Hepatocyte (in vitro differentiated cells): ENCODE measurements around the gene VPS26C. TPM values are rescaled to one million over a fixed set of nuclear protein-coding genes. Genes with fewer than 3 reads are reported as not detected.
A peak's percentile ranks its signal among the peaks of the same experiment; 100 is the strongest.
"Not testable (repeated sequence)": the region's sequence is repeated elsewhere in the genome, so short reads cannot be mapped to it uniquely, and the experiment has no call there.

Experiments used
- DNase-seq: peaks from one replicate; pipeline ENCODE4 v3.0.0-alpha.2; 2016; ENCODE audit warnings: low spot score
- H2AFZ ChIP-seq: fragments of 200-600 bp; sonication (generic); 2 replicates; pipeline ENCODE4 v1.6.0; 2016; ENCODE audit warnings: antibody characterized with exemption, mild to moderate bottlenecking
- H3K27ac ChIP-seq: fragments of 200-600 bp; sonication (generic); 2 replicates; pipeline ENCODE4 v1.5.1; 2016; ENCODE audit warnings: mild to moderate bottlenecking
- H3K27me3 ChIP-seq: fragments of 200-600 bp; sonication (generic); 2 replicates; pipeline ENCODE4 v1.6.1; 2016
- H3K36me3 ChIP-seq: fragments of 200-600 bp; sonication (generic); replicated peaks from 2 replicates; pipeline ENCODE4 v1.5.1; 2016; ENCODE audit warnings: low read depth; ENCODE audit not compliant: insufficient read depth
- H3K4me1 ChIP-seq: fragments of 200-600 bp; sonication (generic); 2 replicates; pipeline ENCODE4 v1.5.1; 2016; ENCODE audit warnings: mild to moderate bottlenecking, moderate library complexity; ENCODE audit not compliant: insufficient read depth
- H3K4me2 ChIP-seq: fragments of 200-600 bp; sonication (generic); 2 replicates; pipeline ENCODE4 v1.6.0; 2016
- H3K4me3 ChIP-seq: fragments of 200-600 bp; sonication (generic); 2 replicates; pipeline ENCODE4 v1.5.1; 2016; ENCODE audit warnings: mild to moderate bottlenecking
- H3K79me2 ChIP-seq: fragments of 200-600 bp; sonication (generic); 2 replicates; pipeline ENCODE4 v1.6.0; 2017; ENCODE audit warnings: mild to moderate bottlenecking
- H3K9me2 ChIP-seq: fragments of 200-600 bp; sonication (generic); replicated peaks from 2 replicates; pipeline ENCODE4 v1.6.0; 2017; ENCODE audit warnings: mild to moderate bottlenecking; ENCODE audit not compliant: insufficient read depth
- H3K9me3 ChIP-seq: fragments of 200-600 bp; sonication (generic); 2 replicates; pipeline ENCODE4 v1.5.1; 2016; ENCODE audit warnings: low read depth, mild to moderate bottlenecking
- H4K20me1 ChIP-seq: fragments of 200-600 bp; sonication (generic); 2 replicates; pipeline ENCODE4 v1.6.0; 2016; ENCODE audit warnings: mild to moderate bottlenecking; ENCODE audit not compliant: insufficient read depth, poor library complexity, severe bottlenecking
- EZH2 ChIP-seq: fragments of 200-600 bp; sonication (generic); IDR thresholded peaks from 2 replicates; pipeline ENCODE4 v1.6.1; 2016; ENCODE audit warnings: antibody characterized with exemption, mild to moderate bottlenecking, borderline replicate concordance
- EZH2phosphoT487 ChIP-seq: fragments of 200-600 bp; sonication (generic); IDR thresholded peaks from one replicate; pipeline ENCODE4 v1.6.1; 2018; ENCODE audit warnings: antibody characterized with exemption, mild to moderate bottlenecking, low read depth, moderate library complexity; ENCODE audit not compliant: unreplicated experiment, severe bottlenecking
- WGBS: methylation state at CpG from one replicate; pipeline ENCODE4 v1.1.6; 2016; ENCODE audit warnings: low lambda C conversion rate; ENCODE audit errors: missing lambda C conversion rate; 5-methylcytosine and 5-hydroxymethylcytosine counted together
- polyA plus RNA-seq: library from polyadenylated mRNA; unstranded; fragments of >200 nt; fragmentation: Nextera tagmentation; extraction: Ambion mirVana; gene quantifications from 2 replicates; pipeline ENCODE4 v1.2.1, GENCODE V29; 2016
- total RNA-seq: library from RNA; depleted of rRNA; stranded (reverse); fragments of >200 nt; gene quantifications from 2 replicates; pipeline ENCODE4 v1.2.3, GENCODE V29; 2014
- TF ChIP-seq, protein P1 (sequence below): fragments of 200-600 bp; sonication (generic); IDR thresholded peaks from 2 replicates; pipeline ENCODE4 v1.5.1; 2016; ENCODE audit warnings: antibody characterized with exemption, mild to moderate bottlenecking; ENCODE audit not compliant: poor library complexity

Gene VPS26C
- total and polyA plus RNA-seq, 2 experiments from 2014 or later, result 43.7 to 74.5 TPM

DNA sequence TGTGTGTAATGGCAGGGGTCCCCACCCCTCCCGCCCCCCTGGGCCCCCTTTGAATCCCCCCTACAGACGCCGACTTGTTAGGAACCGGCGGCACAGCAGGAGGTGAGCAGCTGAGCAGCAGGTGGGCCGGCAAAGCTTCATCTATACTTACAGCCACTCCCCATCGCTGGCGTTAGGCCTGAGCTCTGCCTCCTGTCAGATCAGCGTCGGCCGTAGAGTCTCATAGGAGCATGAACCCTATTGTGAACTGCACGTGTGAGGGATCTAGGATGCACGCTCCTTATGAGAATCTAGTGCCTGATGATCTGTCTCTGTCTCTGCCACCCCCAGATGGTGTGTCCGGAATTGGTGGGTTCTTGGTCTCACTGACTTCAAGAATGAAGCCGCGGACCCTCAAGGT lies 14.9 kb upstream of the VPS26C start:
- Histone ChIP-seq H3K4me3 (no peak overlapping the region), H3K4me1 (no peaks in the 10 kb centered on the region), H3K9me3 (no peaks in the 10 kb centered on the region), H3K36me3 (no peaks in the 10 kb centered on the region), H3K9me2 (no peaks in the 10 kb centered on the region), H4K20me1 (no peaks in the 10 kb centered on the region), H3K79me2 (no peaks in the 10 kb centered on the region), H3K27ac (no peak overlapping the region), H3K4me2 (peak overlapping the region; percentile 59), H2AFZ (no peak overlapping the region), H3K27me3 (no peaks in the 10 kb centered on the region)
- WGBS, result 42% methylated on average over 16 of the region's 16 CpGs
- TF ChIP-seq, protein P1, sequence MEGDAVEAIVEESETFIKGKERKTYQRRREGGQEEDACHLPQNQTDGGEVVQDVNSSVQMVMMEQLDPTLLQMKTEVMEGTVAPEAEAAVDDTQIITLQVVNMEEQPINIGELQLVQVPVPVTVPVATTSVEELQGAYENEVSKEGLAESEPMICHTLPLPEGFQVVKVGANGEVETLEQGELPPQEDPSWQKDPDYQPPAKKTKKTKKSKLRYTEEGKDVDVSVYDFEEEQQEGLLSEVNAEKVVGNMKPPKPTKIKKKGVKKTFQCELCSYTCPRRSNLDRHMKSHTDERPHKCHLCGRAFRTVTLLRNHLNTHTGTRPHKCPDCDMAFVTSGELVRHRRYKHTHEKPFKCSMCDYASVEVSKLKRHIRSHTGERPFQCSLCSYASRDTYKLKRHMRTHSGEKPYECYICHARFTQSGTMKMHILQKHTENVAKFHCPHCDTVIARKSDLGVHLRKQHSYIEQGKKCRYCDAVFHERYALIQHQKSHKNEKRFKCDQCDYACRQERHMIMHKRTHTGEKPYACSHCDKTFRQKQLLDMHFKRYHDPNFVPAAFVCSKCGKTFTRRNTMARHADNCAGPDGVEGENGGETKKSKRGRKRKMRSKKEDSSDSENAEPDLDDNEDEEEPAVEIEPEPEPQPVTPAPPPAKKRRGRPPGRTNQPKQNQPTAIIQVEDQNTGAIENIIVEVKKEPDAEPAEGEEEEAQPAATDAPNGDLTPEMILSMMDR, result no peak
- TF ChIP-seq EZH2phosphoT487 (no peak), EZH2 (no peak)
- DNase-seq, result peak; percentile 19

DNA sequence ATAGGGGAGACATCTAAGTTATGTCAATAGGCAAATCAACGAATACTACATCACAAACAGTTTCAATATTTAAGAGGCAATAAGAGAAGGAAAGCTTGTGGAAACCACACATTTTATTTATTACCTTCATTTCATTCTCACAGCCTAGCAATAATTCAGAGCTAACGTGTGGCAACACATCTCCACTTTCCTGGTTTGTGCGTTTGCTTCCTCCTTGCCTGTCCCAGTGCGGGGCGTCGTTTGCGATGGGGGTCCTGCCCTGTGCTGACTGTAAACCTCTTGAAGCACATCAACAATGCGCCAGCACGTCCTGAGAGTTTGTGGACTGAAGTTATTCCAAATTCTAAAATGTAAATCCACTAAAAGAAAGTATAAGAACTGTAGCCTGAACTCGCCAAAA lies 14.4 kb upstream of the VPS26C start:
- H3K4me1 ChIP-seq, result no peaks in the 10 kb centered on the region
- 59% methylated on average over 10 of the region's 10 CpGs for WGBS
- TF ChIP-seq, protein P1, result no peak
- no peak for TF ChIP-seq EZH2
- TF ChIP-seq EZH2phosphoT487, result no peak
- H3K4me3 ChIP-seq, result no peak overlapping the region
- no peak for DNase-seq
- H3K9me3 ChIP-seq, result no peaks in the 10 kb centered on the region
- H3K36me3 ChIP-seq, result no peaks in the 10 kb centered on the region
- H3K4me2 ChIP-seq, result peak overlapping the region; percentile 59
- H3K9me2 ChIP-seq, result no peaks in the 10 kb centered on the region
- no peak overlapping the region for H3K27ac ChIP-seq
- no peaks in the 10 kb centered on the region for H3K79me2 ChIP-seq
- no peaks in the 10 kb centered on the region for H3K27me3 ChIP-seq
- H2AFZ ChIP-seq, result no peak overlapping the region
- H4K20me1 ChIP-seq, result no peaks in the 10 kb centered on the region

DNA sequence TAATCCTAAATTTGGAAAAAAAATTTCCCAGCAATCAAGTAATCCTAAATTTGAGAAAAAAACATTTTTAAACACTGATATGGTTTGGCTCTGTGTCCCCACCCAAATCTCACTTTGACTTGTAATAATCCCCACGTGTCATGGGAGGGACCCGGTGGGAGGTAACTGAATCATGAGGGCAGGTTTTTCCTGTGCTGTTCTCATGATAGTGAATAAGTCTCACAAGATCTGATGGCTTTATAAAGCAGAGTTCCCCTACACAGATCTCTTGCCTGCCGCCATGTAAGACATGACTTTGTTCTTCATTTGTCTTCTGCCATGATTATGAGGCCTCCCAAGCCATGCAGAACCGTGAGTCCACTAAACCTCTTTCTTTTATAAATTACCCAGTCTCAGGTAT lies 12.1 kb upstream of the VPS26C start:
- H3K36me3 ChIP-seq, H3K4me3 ChIP-seq, H3K27ac ChIP-seq, H3K9me2 ChIP-seq, H4K20me1 ChIP-seq, H3K4me1 ChIP-seq, H3K4me2 ChIP-seq, H3K27me3 ChIP-seq, H2AFZ ChIP-seq, H3K79me2 ChIP-seq, DNase-seq, H3K9me3 ChIP-seq: not testable (repeated sequence)
- 92% methylated on average over 4 of the region's 4 CpGs for WGBS

DNA sequence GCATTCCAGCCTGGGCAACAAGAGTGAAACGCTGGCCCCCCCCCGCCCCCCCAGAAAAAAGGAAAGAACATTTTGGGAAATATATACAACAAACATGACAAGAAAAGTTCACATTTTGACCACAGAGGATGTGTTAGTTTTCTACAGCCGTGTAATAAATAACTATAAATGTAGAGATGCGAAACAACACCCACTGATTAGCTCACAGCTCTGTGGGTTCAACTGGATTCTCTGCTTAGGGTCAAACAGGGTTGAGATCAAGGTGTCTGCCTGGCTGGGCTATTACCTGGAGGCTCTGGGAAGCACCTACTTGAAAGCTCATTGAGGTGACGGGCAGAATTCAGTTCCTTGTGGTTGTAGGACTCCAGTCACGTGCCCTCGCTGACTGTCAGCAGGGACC lies 11.1 kb upstream of the VPS26C start:
- H2AFZ ChIP-seq, result no peak overlapping the region
- H3K79me2 ChIP-seq, result no peaks in the 10 kb centered on the region
- H3K9me2 ChIP-seq, result no peaks in the 10 kb centered on the region
- H3K27ac ChIP-seq, result no peak overlapping the region
- H3K27me3 ChIP-seq, result peaks cover 4% of the 10 kb centered on the region
- no peaks in the 10 kb centered on the region for H3K4me1 ChIP-seq
- DNase-seq, result no peak
- no peaks in the 10 kb centered on the region for H3K9me3 ChIP-seq
- 78% methylated on average over 7 of the region's 7 CpGs for WGBS
- H4K20me1 ChIP-seq, result no peaks in the 10 kb centered on the region
- H3K4me2 ChIP-seq, result no peak overlapping the region
- H3K4me3 ChIP-seq, result no peak overlapping the region
- TF ChIP-seq EZH2phosphoT487 (no peak), EZH2 (no peak)
- TF ChIP-seq, protein P1, result no peak
- no peaks in the 10 kb centered on the region for H3K36me3 ChIP-seq
